Right lobe of liver (tissue), 4 donors: Measurements from ENCODE around the gene MSX2.

Source experiments
- POLR2A ChIP-seq: fragments of 450-650 bp; IDR thresholded peaks from one replicate; pipeline ENCODE4 v1.6.1; 2017; ENCODE audit warnings: antibody characterized with exemption, mild to moderate bottlenecking
- TF ChIP-seq, protein P1 (sequence below), 4 donors: fragments of 200-600 bp in 3 of 4; fragments of 450-650 bp in 1 of 4; IDR thresholded peaks; one replicate each; pipeline versions ENCODE4 v1.5.1 to v1.8.0; 2016 to 2022; ENCODE audit warnings: antibody characterized with exemption in 4 of 4, mild to moderate bottlenecking in 2 of 4
- donor health status: DM: no; HTN: no; CAD: no.
- donor health status: DM: no; HTN: no; CAD: no.
- donor health status: DM: no; HTN: yes; CAD: no.

- TF ChIP-seq POLR2A, result no peak
- TF ChIP-seq, protein P1, sequence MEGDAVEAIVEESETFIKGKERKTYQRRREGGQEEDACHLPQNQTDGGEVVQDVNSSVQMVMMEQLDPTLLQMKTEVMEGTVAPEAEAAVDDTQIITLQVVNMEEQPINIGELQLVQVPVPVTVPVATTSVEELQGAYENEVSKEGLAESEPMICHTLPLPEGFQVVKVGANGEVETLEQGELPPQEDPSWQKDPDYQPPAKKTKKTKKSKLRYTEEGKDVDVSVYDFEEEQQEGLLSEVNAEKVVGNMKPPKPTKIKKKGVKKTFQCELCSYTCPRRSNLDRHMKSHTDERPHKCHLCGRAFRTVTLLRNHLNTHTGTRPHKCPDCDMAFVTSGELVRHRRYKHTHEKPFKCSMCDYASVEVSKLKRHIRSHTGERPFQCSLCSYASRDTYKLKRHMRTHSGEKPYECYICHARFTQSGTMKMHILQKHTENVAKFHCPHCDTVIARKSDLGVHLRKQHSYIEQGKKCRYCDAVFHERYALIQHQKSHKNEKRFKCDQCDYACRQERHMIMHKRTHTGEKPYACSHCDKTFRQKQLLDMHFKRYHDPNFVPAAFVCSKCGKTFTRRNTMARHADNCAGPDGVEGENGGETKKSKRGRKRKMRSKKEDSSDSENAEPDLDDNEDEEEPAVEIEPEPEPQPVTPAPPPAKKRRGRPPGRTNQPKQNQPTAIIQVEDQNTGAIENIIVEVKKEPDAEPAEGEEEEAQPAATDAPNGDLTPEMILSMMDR (IDR thresholded peaks at IDR 0.05), result no peak
Measured at GRCh38 chr5:174727794-174728680, 3.7 kb downstream of the MSX2 start.
